ENCODE measurements around the gene PCDH17. TPM values are rescaled to one million over a fixed set of nuclear protein-coding genes. Genes with fewer than 3 reads are reported as not detected.
A peak's percentile ranks its signal among the peaks of the same experiment; 100 is the strongest.

PCDH17 gene
- total RNA-seq, 1 experiment from 2014 or later: not detected

DNA sequence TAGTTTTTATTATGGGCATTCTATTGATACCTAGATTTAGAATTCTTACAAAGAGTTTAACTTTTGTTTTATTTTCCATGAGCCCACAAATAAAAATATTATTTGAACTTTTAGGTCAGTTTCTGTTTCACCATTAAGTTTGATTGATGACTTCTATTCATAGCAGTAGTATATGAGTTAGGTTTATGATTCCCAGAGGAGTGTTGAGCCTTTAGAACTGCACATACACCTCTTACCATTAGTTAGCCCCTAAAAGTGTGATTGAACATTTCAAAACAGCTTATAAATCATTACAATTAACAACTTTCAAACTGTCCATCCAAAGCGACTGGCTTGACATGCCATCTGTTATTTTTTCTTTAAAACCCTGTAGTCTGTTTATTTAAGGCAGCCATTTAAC lies 19.0 kb upstream of the PCDH17 start:
- Mint-ChIP-seq H3K36me3 (ENCODE audit: insufficient read depth, unreplicated experiment) (no peaks in the 10 kb centered on the region), H3K27me3 (ENCODE audit: insufficient read depth, unreplicated experiment) (peaks cover 9% of the 10 kb centered on the region), H3K4me1 (ENCODE audit: insufficient read depth, unreplicated experiment) (no peaks in the 10 kb centered on the region), H3K27ac (ENCODE audit: low read depth, unreplicated experiment) (no peak overlapping the region), H3K4me3 (ENCODE audit: unreplicated experiment) (no peak overlapping the region), H3K9me3 (ENCODE audit: unreplicated experiment) (no peaks in the 10 kb centered on the region)
- CTCF ChIA-PET: interaction anchor here (1.0 kb wide), 1 partner anchor 12 kb away, joined by 3 read pairs; no protein-coding TSS in a partner anchor
- POLR2A ChIA-PET: no interaction called here
- TF ChIP-seq, protein P1, sequence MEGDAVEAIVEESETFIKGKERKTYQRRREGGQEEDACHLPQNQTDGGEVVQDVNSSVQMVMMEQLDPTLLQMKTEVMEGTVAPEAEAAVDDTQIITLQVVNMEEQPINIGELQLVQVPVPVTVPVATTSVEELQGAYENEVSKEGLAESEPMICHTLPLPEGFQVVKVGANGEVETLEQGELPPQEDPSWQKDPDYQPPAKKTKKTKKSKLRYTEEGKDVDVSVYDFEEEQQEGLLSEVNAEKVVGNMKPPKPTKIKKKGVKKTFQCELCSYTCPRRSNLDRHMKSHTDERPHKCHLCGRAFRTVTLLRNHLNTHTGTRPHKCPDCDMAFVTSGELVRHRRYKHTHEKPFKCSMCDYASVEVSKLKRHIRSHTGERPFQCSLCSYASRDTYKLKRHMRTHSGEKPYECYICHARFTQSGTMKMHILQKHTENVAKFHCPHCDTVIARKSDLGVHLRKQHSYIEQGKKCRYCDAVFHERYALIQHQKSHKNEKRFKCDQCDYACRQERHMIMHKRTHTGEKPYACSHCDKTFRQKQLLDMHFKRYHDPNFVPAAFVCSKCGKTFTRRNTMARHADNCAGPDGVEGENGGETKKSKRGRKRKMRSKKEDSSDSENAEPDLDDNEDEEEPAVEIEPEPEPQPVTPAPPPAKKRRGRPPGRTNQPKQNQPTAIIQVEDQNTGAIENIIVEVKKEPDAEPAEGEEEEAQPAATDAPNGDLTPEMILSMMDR (IDR thresholded peaks at IDR 0.05; ENCODE audit: unreplicated experiment): no peak
- BruUV-seq (replicated peaks): no TSS peak
- no peak for DNase-seq (ENCODE audit: unreplicated experiment)
- intact Hi-C loops (cut with micrococcal nuclease): no loop called here

DNA sequence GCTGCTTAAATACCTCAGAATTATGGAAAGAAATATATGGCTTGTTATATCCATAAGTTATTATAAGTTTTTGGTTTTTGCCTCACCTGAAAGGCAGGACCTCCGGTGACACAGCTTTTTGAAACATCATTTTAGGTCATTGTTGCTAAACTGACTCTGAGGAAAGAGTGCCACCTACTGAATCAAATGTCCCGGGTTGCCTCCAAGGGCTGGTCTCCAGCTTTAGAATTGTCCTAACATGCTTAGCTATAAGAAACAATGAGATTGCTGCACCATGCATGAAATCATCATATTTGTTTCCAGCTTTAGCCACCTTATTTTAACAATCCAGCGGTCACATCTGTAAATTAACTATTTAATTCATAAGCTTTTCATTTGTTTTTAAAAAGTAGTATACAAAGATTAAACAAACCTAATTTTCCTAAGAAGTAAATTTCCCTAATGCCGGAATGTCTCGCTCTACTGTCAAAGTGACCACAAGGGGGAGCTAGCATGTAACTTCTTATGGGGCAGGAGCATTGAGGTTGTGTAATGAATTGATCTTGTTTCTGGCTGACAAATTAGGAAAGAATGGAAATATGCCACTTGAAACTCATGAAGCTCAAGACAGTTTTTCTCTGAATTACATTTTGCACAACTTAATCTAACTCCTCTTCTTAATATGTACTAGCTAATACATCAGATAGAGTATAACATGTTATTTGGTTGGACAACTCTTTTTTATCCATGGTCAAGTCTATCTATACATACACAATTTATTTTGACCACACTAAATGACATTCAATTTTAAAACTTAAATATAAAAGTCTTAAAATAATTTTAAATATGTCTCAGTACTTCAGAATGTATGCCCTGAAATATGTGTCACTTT lies 6.7 kb upstream of the PCDH17 start:
- BruUV-seq (replicated peaks): no TSS peak

DNA sequence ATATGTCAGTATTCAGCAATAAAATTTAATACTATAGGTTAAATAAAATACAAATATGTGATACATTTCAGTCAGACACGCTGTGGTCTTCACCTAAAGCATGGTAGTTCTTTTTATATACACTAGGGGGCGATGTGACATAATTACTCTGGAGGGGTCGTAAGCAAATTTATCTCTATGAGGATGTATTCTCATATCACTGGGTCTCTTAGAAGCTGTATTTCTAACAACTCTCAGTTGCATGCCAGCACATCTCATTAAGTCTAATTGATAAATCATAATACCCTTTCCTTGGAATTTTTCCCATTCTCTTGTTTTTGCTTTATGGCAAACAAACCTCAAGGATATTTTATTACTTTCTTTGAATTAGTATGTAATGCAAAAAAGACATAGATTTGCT lies 3.9 kb upstream of the PCDH17 start:
- intact Hi-C loops (cut with micrococcal nuclease): loop anchor here (2.0 to 5.0 kb wide), 2 partner anchors 1335 to 1691 kb away; no protein-coding TSS in a partner anchor
- BruUV-seq (replicated peaks): no TSS peak
- H3K9me3 Mint-ChIP-seq (ENCODE audit: unreplicated experiment): no peaks in the 10 kb centered on the region
- DNase-seq (ENCODE audit: unreplicated experiment): peak; percentile 46
- H3K27me3 Mint-ChIP-seq (ENCODE audit: insufficient read depth, unreplicated experiment): peaks cover 51% of the 10 kb centered on the region
- TF ChIP-seq, protein P1 (IDR thresholded peaks at IDR 0.05; ENCODE audit: unreplicated experiment): peak; percentile 64
- no peaks in the 10 kb centered on the region for H3K36me3 Mint-ChIP-seq (ENCODE audit: insufficient read depth, unreplicated experiment)
- ChIA-PET CTCF (interaction anchor here (0.7 to 1.5 kb wide), 3 partner anchors 10 to 440 kb away, joined by 3 to 4 read pairs (median 3); no protein-coding TSS in a partner anchor), POLR2A (no interaction called here)
- peaks cover 10% of the 10 kb centered on the region for H3K4me1 Mint-ChIP-seq (ENCODE audit: insufficient read depth, unreplicated experiment)
- no peak overlapping the region for H3K27ac Mint-ChIP-seq (ENCODE audit: low read depth, unreplicated experiment)
- H3K4me3 Mint-ChIP-seq (ENCODE audit: unreplicated experiment): no peak overlapping the region

More for the DNA sequence above, 6.7 kb upstream of the PCDH17 start:
- no peak overlapping the region for H3K4me3 Mint-ChIP-seq (ENCODE audit: unreplicated experiment)
- POLR2A ChIA-PET: interaction anchor here (0.5 kb wide), 1 partner anchor 205 kb away, joined by 3 read pairs; no protein-coding TSS in a partner anchor
- DNase-seq (ENCODE audit: unreplicated experiment): peak; percentile 82
- intact Hi-C loops (cut with micrococcal nuclease): loop anchor here (5.0 kb wide), 1 partner anchor 1338 kb away; no protein-coding TSS in a partner anchor
- no peaks in the 10 kb centered on the region for H3K36me3 Mint-ChIP-seq (ENCODE audit: insufficient read depth, unreplicated experiment)
- no peaks in the 10 kb centered on the region for H3K4me1 Mint-ChIP-seq (ENCODE audit: insufficient read depth, unreplicated experiment)
- TF ChIP-seq, protein P1 (IDR thresholded peaks at IDR 0.05; ENCODE audit: unreplicated experiment): peak; percentile 59
- peaks cover 57% of the 10 kb centered on the region for H3K27me3 Mint-ChIP-seq (ENCODE audit: insufficient read depth, unreplicated experiment)
- no peaks in the 10 kb centered on the region for H3K9me3 Mint-ChIP-seq (ENCODE audit: unreplicated experiment)
- no peak overlapping the region for H3K27ac Mint-ChIP-seq (ENCODE audit: low read depth, unreplicated experiment)
- CTCF ChIA-PET: interaction anchor here (0.5 to 1.9 kb wide), 48 partner anchors 8 to 1991 kb away, joined by 3 to 12 read pairs (median 3); no protein-coding TSS in a partner anchor

DNA sequence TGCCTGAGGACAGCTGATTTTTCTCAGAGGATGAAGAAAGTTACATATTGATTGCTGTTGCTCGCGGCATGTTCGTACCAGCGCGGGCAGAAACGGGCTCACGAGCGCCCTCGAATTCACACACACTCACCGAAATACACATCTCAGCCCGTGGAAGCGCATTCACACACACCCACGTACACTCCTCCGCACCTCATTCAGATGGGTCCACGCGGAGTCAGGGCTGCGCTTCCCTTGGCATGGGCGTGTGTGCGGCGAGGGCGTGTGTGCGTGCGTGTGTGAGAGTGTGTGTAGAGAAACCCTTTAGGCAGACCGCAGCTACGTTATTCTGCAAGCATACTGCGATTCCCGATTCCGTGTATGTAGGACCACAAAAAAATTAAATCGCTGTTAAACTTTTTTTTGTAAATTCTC lies 2.1 kb upstream of the PCDH17 start:
- Mint-ChIP-seq H3K36me3 (ENCODE audit: insufficient read depth, unreplicated experiment) (no peaks in the 10 kb centered on the region), H3K4me1 (ENCODE audit: insufficient read depth, unreplicated experiment) (peaks cover 10% of the 10 kb centered on the region), H3K4me3 (ENCODE audit: unreplicated experiment) (no peak overlapping the region), H3K27me3 (ENCODE audit: insufficient read depth, unreplicated experiment) (peaks cover 44% of the 10 kb centered on the region), H3K9me3 (ENCODE audit: unreplicated experiment) (no peaks in the 10 kb centered on the region), H3K27ac (ENCODE audit: low read depth, unreplicated experiment) (no peak overlapping the region)
- BruUV-seq (replicated peaks): no TSS peak
- CTCF ChIA-PET: interaction anchor here (0.6 kb wide), 1 partner anchor 42 kb away, joined by 3 read pairs; no protein-coding TSS in a partner anchor
- POLR2A ChIA-PET: no interaction called here
- TF ChIP-seq, protein P1 (IDR thresholded peaks at IDR 0.05; ENCODE audit: unreplicated experiment): no peak
- DNase-seq (ENCODE audit: unreplicated experiment): no peak
- intact Hi-C loops (cut with micrococcal nuclease): loop anchor here (5.0 kb wide), 1 partner anchor 1333 kb away; no protein-coding TSS in a partner anchor

Data from MCF 10A (cell line).